Measurements from ENCODE around the gene CRIM1. TPM values are rescaled to one million over a fixed set of nuclear protein-coding genes. Genes with fewer than 3 reads are reported as not detected.

Gene CRIM1
- total RNA-seq, 1 donor from 2014 or later = 30.3 TPM

GRCh38 chr2:36487947-36488346, 132.4 kb downstream of the CRIM1 start:
- H3K9me3 Mint-ChIP-seq = peaks cover 4% of the 10 kb centered on the region
- no peak overlapping the region for H3K4me3 Mint-ChIP-seq
- peaks cover 38% of the 10 kb centered on the region for H3K4me1 Mint-ChIP-seq (ENCODE audit: unreplicated experiment)
- H3K27ac Mint-ChIP-seq = no peak overlapping the region
- TF ChIP-seq, protein P1, sequence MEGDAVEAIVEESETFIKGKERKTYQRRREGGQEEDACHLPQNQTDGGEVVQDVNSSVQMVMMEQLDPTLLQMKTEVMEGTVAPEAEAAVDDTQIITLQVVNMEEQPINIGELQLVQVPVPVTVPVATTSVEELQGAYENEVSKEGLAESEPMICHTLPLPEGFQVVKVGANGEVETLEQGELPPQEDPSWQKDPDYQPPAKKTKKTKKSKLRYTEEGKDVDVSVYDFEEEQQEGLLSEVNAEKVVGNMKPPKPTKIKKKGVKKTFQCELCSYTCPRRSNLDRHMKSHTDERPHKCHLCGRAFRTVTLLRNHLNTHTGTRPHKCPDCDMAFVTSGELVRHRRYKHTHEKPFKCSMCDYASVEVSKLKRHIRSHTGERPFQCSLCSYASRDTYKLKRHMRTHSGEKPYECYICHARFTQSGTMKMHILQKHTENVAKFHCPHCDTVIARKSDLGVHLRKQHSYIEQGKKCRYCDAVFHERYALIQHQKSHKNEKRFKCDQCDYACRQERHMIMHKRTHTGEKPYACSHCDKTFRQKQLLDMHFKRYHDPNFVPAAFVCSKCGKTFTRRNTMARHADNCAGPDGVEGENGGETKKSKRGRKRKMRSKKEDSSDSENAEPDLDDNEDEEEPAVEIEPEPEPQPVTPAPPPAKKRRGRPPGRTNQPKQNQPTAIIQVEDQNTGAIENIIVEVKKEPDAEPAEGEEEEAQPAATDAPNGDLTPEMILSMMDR (conservative IDR thresholded peaks at IDR 0.05) = no peak
- H3K27me3 Mint-ChIP-seq = no peaks in the 10 kb centered on the region
- peaks cover 27% of the 10 kb centered on the region for H3K36me3 Mint-ChIP-seq
- no peak for DNase-seq (ENCODE audit: extremely low spot score, unreplicated experiment)

DNA sequence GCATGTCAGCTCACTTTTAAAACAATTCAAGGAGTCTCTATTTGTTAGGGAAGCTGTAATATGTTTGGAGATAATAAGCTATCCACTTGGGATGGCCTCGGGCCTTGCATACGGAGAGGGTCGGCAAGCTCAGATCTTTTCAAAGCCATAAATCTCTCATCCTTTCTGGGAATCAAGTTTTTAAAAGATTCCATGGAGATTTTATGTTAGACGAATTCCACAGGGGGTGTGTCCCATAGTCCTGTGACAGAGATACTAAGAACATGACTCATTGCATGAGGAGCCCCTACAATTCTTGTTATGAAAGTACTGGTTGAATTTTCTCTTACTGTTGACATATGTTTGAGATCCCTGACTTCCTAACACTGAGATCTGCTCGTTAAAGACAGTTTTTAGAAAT, 133.7 kb downstream of the CRIM1 start:
- TF ChIP-seq, protein P1 (conservative IDR thresholded peaks at IDR 0.05) = no peak
- H3K4me1 Mint-ChIP-seq (ENCODE audit: unreplicated experiment) = peaks cover 33% of the 10 kb centered on the region
- peak overlapping the region; percentile 44 for H3K27ac Mint-ChIP-seq
- no peak overlapping the region for H3K4me3 Mint-ChIP-seq
- no peaks in the 10 kb centered on the region for H3K27me3 Mint-ChIP-seq
- DNase-seq (ENCODE audit: extremely low spot score, unreplicated experiment) = no peak
- no peaks in the 10 kb centered on the region for H3K9me3 Mint-ChIP-seq
- H3K36me3 Mint-ChIP-seq = peaks cover 19% of the 10 kb centered on the region

DNA sequence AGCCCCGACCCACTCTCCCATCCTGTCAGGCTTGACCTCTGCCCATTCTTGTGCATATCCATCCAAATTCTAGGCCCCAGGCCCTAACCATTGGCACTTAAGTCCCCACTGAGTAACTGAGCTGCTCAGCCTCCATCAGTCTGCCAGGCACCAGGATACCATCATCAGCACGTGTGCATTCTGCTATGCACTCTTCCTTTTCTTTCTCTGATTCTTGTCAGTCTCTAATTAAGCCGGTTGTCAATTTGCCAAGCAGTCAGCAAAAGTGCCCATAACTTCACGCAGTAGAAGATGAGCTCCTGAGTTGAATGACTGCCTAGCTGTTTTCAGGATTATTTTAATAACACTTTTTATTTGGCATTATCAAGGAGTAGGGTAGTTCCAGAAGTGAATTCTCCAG, 135.2 kb downstream of the CRIM1 start:
- TF ChIP-seq, protein P1 (conservative IDR thresholded peaks at IDR 0.05) = no peak
- Mint-ChIP-seq H3K4me1 (ENCODE audit: unreplicated experiment) (peaks cover 28% of the 10 kb centered on the region), H3K27me3 (no peaks in the 10 kb centered on the region), H3K27ac (no peak overlapping the region), H3K9me3 (no peaks in the 10 kb centered on the region), H3K36me3 (peaks cover 19% of the 10 kb centered on the region), H3K4me3 (no peak overlapping the region)
- no peak for DNase-seq (ENCODE audit: extremely low spot score, unreplicated experiment)

GRCh38 chr2:36492216-36492945, 136.8 kb downstream of the CRIM1 start:
- peaks cover 16% of the 10 kb centered on the region for H3K4me1 Mint-ChIP-seq (ENCODE audit: unreplicated experiment)
- TF ChIP-seq, protein P1 (conservative IDR thresholded peaks at IDR 0.05) = no peak

GRCh38 chr2:36493306-36493705, 137.7 kb downstream of the CRIM1 start:
- Mint-ChIP-seq H3K4me1 (ENCODE audit: unreplicated experiment) (peaks cover 18% of the 10 kb centered on the region), H3K9me3 (no peaks in the 10 kb centered on the region), H3K27me3 (no peaks in the 10 kb centered on the region), H3K27ac (no peak overlapping the region), H3K4me3 (no peak overlapping the region), H3K36me3 (peaks cover 19% of the 10 kb centered on the region)
- no peak for DNase-seq (ENCODE audit: extremely low spot score, unreplicated experiment)
- TF ChIP-seq, protein P1 (conservative IDR thresholded peaks at IDR 0.05) = no peak

More at GRCh38 chr2:36492216-36492945, 136.8 kb downstream of the CRIM1 start:
- no peak for DNase-seq (ENCODE audit: extremely low spot score, unreplicated experiment)
- H3K9me3 Mint-ChIP-seq = no peaks in the 10 kb centered on the region
- H3K27ac Mint-ChIP-seq = peak overlapping the region; percentile 47
- no peak overlapping the region for H3K4me3 Mint-ChIP-seq
- H3K36me3 Mint-ChIP-seq = peaks cover 19% of the 10 kb centered on the region
- no peaks in the 10 kb centered on the region for H3K27me3 Mint-ChIP-seq

All from type B pancreatic cell (in vitro differentiated cells).